Measurements from ENCODE around the gene PRKCA. TPM values are rescaled to one million over a fixed set of nuclear protein-coding genes. Genes with fewer than 3 reads are reported as not detected.

Gene PRKCA
- total RNA-seq, 1 donor from 2014 or later = 2.2 TPM

- intact Hi-C loops (cut with micrococcal nuclease) = loop anchor here (10.0 kb wide), 1 partner anchor 253 kb away; the partner anchor contains the start of gene CEP112
- POLR2A ChIA-PET = interaction anchor here (0.6 kb wide), 1 partner anchor 601 kb away, joined by 3 read pairs; no protein-coding TSS in a partner anchor
- peaks cover 16% of the 10 kb centered on the region for H3K4me1 Mint-ChIP-seq
These were observed 145.7 kb downstream of the PRKCA start for GRCh38 chr17:66448026-66448639.

GRCh38 chr17:66449418-66449977 is 147.1 kb downstream of the PRKCA start:
- peaks cover 3% of the 10 kb centered on the region for H3K4me1 Mint-ChIP-seq
- H3K9me3 Mint-ChIP-seq = no peaks in the 10 kb centered on the region
- intact Hi-C loops (cut with micrococcal nuclease) = loop anchor here (10.0 kb wide), 1 partner anchor 255 kb away; the partner anchor contains the start of gene CEP112
- ATAC-seq (ENCODE audit: low read depth) = no peak
- CTCF ChIA-PET = no interaction called here
- no peaks in the 10 kb centered on the region for H3K36me3 Mint-ChIP-seq (ENCODE audit: low read depth)
- H3K4me3 Mint-ChIP-seq = no peak overlapping the region
- no peak overlapping the region for H3K27ac Mint-ChIP-seq
- no peaks in the 10 kb centered on the region for H3K27me3 Mint-ChIP-seq
- no peak for DNase-seq
- POLR2A ChIA-PET = no interaction called here
- TF ChIP-seq CTCF (IDR thresholded peaks at IDR 0.05) = no peak

More at GRCh38 chr17:66448026-66448639, 145.7 kb downstream of the PRKCA start:
- TF ChIP-seq CTCF (IDR thresholded peaks at IDR 0.05) = no peak
- Mint-ChIP-seq H3K4me3 (no peak overlapping the region), H3K9me3 (no peaks in the 10 kb centered on the region), H3K27ac (no peak overlapping the region), H3K36me3 (ENCODE audit: low read depth) (no peaks in the 10 kb centered on the region), H3K27me3 (no peaks in the 10 kb centered on the region)
- ATAC-seq (ENCODE audit: low read depth) = no peak
- CTCF ChIA-PET = no interaction called here
- no peak for DNase-seq

GRCh38 chr17:66450008-66450851 is 147.8 kb downstream of the PRKCA start:
- intact Hi-C loops (cut with micrococcal nuclease) = no loop called here
- no peak for TF ChIP-seq CTCF (IDR thresholded peaks at IDR 0.05)
- no peak overlapping the region for H3K27ac Mint-ChIP-seq
- no peaks in the 10 kb centered on the region for H3K4me1 Mint-ChIP-seq
- no peaks in the 10 kb centered on the region for H3K9me3 Mint-ChIP-seq
- ChIA-PET POLR2A (no interaction called here), CTCF (no interaction called here)
- no peaks in the 10 kb centered on the region for H3K36me3 Mint-ChIP-seq (ENCODE audit: low read depth)
- ATAC-seq (ENCODE audit: low read depth) (no peak), DNase-seq (no peak)
- H3K27me3 Mint-ChIP-seq = no peaks in the 10 kb centered on the region
- no peak overlapping the region for H3K4me3 Mint-ChIP-seq

GRCh38 chr17:66450852-66451158 is 148.4 kb downstream of the PRKCA start:
- TF ChIP-seq CTCF (IDR thresholded peaks at IDR 0.05) = no peak

More at GRCh38 chr17:66450852-66451158, 148.4 kb downstream of the PRKCA start:
- DNase-seq = no peak
- Mint-ChIP-seq H3K9me3 (no peaks in the 10 kb centered on the region), H3K4me3 (no peak overlapping the region), H3K36me3 (ENCODE audit: low read depth) (no peaks in the 10 kb centered on the region), H3K27ac (no peak overlapping the region), H3K4me1 (no peaks in the 10 kb centered on the region), H3K27me3 (no peaks in the 10 kb centered on the region)
- ChIA-PET CTCF (no interaction called here), POLR2A (no interaction called here)
- intact Hi-C loops (cut with micrococcal nuclease) = no loop called here
- no peak for ATAC-seq (ENCODE audit: low read depth)
